Stimulated activated CD8-positive, alpha-beta memory T cell treated with anti-CD3 and anti-CD28 coated beads, Interleukin-7, amount 100 ng/mL, for 4 hours (primary cell): ENCODE measurements around the gene BMP2.

Experiments
- DNase-seq, 2 donors: peaks; one replicate each; pipeline ENCODE4 v3.0.0-alpha.2; 2020; ENCODE audit warnings: low read depth in 2 of 2

The BMP2 gene

DNA sequence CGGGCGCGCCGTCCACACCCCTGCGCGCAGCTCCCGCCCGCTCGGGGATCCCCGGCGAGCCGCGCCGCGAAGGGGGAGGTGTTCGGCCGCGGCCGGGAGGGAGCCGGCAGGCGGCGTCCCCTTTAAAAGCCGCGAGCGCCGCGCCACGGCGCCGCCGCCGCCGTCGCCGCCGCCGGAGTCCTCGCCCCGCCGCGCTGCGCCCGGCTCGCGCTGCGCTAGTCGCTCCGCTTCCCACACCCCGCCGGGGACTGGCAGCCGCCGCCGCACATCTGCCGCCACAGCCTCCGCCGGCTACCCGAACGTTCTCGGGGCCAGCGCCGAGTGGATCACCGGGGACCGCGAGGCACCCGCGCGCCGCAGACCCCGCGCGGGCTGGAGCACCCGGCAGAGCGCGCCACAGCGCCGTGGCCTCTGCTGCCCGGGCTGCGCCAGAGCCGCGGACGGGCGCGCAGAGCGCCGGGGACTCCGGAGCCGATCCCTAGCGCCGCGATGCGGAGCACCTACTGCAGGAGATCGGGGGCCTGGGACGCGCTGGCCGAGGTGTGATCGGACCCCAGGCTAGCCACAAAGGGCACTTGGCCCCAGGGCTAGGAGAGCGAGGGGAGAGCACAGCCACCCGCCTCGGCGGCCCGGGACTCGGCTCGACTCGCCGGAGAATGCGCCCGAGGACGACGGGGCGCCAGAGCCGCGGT lies at the start of gene BMP2:
BMP2 (plus strand) TSS at position 151 of the 692 bp plus-strand sequence. CDS start 2,441 bp downstream, outside the sequence.
- no peak for DNase-seq

DNA sequence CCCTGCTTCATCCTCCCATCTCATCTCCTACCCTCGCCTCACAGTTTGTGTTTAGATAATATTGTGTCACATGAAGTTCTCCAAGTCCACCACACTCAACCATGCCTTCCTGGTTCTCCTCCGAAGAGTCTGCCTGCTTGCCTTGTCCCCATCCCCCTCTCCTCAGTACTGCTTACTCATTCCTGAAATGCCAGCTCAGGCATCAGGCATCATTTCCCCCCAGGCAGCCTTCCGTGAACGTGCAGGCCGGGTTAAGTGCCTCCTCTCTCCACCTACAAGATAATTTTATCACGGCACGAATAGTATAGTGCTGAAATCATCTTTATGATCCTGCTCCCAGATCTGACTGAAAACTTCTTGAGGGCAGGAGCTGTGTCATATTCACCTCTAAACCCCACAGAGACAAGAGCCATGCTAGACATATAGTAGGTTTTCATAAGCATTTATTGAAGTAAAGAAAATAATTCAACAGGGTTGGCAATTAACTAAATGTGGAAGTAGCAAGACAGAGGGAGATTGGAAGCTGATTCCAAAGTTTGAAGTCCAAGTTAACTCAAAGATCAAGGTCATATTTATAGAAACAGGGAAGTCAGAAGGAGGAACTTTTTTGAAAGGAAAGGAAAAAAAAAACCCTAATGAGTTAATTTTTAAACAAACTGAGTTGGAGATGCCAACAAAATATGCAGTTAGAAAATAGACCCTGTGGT lies 48.7 kb upstream of the BMP2 start:
- DNase-seq, result no peak

DNA sequence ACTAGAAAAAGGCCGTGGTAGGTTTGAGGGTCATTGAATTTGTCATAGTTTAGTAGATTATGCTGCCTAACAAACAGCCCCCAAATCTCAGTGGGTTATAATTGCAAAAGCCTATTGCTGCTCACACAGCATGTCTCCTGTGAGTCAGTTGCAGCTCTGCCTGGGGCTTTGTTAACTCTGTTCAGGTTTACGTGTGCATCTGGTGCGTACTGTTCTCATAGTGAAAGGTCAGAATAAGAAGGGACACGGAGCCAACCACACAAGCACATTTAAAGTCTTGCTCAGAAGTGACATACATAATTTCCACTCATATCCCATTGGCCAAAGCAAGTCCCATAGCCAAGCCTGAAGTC lies 48.1 kb upstream of the BMP2 start:
- DNase-seq, result no peak

DNA sequence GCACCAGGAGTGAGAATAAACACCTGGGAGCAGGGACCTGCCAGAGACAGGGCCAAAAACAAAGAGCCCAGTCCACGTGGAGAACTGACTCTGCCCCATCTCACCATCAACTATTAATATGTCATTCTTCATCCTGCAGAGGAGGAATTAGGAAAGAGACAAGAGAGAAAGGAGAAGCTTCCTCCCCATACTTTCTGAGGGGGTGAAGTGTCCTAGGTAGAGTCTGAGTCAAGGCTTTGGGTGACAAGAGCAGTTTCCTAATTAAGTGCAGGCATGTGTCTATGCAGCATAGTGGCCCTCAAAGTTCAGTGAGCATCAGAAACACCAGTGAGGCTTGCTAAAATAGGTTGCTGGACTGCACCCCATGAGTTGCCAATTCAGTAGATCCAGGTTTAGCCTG lies 40.7 kb upstream of the BMP2 start:
- DNase-seq, result no peak

DNA sequence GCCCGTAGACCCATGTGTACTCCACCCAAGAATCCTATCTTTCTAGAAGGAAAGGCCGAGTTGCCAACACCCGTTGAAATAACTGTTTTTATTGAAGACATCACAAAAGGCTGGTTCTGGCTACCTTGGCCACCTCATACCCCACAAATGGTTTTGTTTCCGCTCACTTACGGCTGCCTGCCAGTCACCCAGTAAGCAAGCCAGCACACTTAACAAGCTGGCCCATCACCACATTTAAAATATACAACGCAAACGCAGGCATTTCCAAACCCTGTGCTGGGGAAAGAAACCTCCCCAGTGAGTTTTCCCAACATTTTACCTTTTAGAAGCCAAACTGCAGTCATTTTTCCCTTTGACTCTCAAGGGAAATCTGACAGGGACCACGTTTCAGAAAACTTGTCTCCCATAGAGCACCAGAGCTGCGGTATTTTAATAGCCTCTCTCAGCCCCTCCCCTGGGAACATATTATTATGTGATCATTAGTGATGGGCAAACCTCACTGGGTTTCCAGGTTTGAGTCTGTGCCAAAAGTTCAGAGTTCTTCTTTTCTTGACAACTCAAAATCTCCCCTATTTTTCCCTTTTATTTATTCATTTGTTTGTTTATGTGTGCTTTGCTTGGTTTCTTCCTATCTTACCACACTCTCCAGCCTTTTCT lies 36.7 kb upstream of the BMP2 start:
- no peak for DNase-seq

DNA sequence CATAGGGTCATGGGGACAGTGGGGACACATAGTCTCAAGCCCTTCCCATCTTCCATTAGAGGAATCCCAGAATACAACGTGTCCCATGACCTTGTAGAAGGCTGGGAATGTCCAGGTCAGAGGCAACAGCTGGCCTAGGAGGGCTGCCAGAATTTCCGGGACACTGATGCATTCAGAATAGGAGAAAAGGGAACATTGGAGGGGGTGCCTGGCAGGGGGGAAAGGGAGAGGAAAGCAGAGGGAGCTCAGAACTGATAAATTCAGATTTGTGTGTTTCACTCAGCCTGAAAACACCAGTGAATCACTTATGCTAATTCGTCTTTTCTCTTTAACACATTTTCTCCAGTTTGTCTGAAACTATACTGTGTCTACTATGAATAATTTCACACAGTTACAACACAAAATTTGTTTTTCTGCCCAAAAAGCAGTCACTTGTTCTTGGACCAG lies 35.5 kb upstream of the BMP2 start:
- DNase-seq, result no peak

DNA sequence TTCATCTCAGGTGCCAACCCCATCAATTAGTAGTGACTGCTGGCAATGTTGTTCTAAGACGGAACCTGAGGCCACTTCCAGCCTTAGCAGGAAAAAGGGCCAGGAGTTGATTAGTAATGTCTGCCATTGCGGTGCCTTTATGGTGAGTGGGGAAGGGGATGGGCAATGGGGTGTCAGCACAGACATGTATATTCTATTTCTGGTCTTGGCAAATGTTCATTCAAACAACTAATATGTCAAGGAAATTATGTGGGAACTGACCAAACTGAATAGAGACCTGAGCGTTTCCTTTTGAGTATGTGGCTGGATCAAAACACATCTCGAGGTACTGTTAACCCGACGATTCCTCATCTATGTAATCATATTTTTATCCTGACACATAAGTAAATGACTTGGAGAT lies 34.6 kb upstream of the BMP2 start:
- DNase-seq, result no peak

DNA sequence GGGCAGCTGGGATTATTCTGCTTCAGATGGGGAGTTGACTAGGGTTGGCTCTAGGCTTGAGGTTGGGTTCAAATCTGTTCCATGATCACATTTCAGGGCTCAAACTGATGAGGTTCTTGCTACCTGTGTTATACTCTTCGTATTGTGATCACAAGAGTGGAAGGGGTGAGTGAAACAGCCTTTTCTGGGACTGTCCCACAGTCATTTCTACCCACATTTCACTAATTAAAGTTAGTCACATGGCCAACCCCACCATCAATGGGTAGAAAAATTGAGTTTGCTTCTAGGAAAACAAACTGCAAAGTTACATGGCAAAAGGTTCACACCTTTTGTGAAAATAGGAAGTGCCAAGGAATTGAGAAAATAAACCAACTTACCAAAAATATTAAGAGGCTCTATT lies 33.5 kb upstream of the BMP2 start:
- no peak for DNase-seq

DNA sequence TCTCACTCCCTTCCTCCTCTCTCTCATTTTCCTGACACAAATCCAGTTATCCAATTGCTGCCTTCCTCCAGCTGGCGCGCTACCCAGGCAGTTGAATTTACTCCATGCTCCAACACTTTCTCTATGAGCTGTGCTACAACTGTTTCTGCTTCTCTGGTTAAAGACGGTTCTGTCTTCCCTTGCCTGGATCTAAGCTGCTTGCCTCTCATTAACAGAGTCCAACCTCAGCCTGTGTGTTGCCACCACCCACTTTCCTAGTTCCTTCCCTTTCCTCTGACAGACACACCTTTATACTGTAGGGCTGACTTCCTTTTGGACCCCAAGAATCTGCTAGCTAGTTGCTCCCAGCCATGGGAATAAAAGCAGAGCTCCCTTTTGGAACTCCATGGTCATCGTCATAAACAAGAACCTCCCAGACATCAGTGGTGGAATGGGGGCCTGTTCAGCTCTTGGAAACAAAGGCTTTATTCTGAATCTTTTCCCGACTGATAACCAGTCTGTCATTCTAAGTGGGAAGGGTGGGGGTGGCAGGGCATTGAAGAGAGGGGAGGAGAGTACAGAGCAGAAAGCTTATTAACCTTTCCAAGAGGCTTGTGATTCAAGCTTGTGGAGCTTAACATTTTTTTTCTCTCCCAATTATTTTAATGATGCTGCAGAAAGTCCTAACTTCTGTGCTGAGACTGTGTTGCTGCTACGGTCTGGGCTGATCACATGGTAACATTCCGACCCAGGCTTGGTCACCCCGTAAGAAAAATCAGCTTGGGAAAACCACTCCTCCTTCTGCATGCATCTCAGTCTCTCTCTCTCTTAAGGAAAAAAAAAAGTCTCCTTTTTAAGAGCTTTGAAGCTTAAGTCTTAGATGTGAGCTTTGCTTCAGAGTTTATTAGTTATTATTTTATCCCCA lies 31.3 kb upstream of the BMP2 start:
- DNase-seq, result no peak

DNA sequence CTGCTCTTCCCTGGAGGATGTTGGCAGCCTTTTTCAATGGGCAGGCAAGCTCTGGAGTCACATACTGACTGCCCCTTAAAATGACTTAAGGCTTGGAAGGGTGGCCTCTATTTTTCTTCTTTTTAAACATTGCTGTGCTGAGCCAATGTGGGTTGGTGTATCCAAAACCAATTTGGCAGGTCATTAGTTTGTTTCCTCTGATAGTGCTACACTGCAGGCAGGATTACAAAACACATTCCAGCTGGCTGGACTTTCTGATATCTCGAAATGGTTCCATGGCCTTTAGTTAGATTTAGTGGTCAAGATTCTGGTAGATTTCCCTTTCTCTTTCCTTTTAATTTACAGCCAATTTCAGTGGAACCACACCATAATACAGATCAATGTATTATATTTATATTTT lies 28.1 kb upstream of the BMP2 start:
- DNase-seq, result no peak

DNA sequence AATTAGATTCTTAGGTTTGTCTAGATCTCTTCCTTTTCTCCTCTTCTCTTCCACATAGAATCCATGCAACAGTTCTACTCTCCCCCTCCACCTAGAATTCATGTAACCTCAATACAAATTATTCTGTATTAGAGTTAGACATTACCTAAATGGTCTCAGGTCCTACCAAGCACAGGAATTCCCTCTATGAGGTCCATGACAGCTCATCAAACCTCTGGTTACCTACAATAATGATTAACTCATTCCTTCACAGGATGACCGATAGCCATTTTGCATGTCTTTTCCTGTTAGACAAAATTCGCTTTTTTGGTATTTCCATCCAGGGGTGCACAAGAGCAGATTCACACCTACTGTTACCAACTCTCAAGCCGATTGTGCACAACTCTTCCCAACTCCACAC lies 27.4 kb upstream of the BMP2 start:
- DNase-seq, result no peak

DNA sequence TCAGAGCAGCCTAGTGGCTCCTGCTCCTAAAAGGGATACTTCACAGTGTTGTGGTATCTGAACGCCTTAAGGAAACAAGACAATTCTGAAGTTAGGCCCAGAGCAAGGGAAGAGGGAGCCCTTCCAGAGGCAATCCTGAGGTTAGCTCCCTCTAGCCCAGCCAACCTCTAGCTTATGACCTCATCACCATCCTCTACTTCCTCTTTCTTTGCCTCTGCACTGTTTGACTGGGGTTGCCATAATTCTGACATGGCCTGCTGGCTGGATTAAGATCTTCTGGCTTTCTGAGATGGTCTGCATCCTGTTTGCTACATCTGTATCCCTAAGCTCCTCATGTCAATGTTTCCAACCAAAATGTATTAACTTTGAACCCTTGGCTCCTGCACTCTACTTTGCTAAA lies 23.3 kb upstream of the BMP2 start:
- no peak for DNase-seq

DNA sequence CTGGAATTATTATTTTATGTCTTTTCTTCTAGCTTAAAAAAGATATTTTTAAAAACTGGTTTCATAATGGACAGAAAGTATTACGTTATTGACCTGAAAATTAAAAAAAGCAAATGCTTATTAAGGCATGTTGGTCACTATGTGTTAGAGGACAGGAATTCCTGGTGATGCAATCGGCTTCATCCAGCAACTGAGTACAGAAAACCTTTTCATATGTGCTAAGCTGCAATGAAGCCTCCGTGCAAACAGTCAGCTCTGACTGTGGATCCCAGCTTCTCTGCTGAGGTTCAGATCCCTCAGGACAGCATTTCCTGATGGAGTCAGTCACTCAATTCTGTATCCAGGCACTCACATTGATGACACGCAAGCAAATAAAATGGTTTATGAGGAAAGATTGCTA lies 22.7 kb upstream of the BMP2 start:
- DNase-seq, result no peak

DNA sequence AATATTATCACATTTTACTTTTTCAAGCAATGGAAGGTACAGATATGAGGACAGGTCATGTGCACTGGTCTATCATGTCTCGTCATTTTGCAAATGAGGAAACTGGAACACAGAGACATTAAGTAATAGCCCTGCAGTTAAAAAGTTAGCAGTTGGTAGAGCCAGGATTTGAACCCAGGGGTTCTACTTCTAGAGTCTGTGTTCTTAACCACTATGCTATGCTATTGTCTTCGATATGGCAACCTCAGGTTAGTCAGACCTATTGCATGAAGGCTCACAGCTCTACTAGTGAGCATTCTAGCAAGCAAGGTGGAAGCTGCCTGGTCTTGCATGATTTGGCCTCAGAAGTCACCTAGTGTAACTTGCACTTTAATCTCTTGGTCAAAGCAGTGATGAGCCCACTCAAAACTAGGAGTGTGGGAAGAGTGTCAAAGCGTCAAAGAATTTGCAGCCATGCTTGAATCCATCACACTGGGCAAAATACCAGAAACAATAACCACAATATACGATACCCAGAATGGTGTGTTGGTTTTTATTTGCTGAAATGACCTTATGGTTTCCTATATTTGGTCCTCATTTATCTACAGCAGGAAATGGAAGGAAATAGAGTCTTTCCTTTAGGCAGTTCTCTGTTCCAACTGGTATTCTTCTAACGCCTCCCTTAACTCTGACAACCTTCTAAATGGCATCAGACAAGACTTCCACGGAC lies 20.4 kb upstream of the BMP2 start:
- no peak for DNase-seq

DNA sequence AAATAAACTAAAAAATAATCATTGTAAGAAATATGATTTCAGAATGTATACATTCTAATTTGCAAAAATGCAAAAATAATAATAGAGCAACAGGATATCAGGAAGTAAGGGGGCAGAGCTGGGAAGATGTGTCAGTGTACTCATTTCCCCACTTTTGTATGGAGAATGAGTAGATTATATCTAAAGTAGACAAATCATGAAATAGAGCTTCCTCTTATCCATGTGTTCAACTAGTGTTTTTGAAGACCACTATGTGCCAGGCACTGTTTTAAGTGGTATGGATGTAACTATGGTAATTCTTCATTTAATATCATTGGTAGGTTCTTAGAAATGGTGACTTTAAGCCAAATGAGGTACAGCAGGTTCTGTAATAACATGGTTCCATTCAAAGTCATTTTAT lies 17.0 kb upstream of the BMP2 start:
- DNase-seq, result no peak

DNA sequence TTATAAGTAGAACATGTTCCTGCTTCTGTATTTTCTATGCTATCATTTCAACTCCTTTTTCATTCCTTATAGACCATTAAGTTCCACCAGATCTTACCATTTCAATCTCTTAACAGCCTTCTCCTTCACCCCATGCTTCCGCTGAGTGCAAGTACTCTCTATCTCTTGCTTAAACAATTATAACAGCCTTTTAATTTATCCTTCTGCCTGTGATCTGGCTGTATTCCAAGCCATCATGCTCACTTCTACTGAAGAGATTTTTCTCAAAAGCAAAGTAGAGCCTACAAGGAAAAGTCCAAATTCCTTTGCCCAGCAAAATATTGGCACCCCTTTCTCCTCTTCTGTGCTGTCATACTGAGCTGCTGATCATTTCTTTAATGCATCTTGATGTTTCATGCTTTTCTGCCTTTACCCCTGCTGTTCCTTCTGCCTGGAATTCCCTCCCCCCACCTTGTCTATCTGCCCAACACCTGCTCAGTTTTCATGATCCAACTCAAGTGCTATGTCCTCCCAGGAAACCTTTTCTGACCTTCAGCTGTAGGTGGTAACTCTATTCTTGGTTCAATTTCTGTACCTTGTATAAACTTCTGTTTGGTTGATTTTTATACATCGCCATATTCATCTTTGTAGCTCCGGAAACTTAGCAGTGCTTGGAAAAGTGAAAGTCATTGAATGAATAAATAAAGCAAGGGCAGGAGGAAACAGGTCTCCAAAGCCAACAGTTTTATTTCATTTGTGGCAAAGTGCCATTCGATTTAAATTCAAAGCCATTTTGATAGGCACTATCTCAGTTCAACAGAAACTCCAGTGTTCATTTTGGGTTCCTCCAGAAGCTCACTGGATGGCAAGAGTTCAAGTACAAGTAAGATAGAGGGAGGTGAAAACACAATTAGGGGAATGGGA lies 10.5 kb upstream of the BMP2 start:
- no peak for DNase-seq

DNA sequence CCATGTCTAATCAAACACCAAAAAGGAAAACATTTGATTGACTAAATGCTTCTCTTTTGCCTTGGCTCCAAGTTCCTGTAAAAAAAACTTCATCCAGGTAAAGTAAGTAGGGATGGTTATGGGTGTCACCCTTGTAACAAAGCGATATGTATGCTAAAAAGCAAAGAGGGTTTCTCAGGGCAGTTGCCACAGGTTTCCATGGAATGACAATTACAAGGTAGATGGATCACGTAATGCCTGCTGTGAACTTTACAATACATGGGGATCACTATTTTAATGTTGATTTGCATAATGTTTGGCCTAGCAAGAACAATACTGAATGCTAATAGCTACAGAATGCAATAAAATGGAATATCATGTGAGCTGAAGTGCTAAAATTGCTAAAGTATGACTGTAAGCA lies 2.9 kb upstream of the BMP2 start:
- DNase-seq, result no peak

DNA sequence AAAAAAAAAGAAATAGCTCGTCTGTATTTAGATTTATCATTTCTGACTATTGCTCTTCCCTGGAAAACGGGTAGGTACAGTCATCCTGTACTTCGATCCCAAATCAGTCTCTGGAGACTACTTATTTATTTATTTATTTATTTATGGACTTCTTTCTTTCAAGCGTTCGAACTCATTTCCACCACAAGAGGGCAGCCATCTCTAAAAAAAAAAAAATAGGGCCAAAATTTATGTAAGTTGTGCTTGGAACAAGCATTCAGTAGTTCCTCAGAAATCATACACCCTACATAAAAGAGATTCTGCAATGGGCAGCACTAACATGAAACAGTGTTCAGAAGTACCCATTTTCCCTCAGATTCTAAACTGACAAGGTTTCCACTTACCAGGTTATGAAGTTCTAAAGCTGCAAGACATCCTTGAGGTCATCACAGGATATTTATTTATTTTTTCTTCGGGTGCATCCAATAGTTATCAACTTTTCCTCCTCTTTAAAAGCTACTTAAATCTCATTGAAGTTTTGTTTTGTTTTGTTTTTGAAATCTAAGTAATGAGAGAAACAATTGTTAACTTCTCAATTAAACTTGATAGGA lies 1.9 kb upstream of the BMP2 start:
- no peak for DNase-seq

DNA sequence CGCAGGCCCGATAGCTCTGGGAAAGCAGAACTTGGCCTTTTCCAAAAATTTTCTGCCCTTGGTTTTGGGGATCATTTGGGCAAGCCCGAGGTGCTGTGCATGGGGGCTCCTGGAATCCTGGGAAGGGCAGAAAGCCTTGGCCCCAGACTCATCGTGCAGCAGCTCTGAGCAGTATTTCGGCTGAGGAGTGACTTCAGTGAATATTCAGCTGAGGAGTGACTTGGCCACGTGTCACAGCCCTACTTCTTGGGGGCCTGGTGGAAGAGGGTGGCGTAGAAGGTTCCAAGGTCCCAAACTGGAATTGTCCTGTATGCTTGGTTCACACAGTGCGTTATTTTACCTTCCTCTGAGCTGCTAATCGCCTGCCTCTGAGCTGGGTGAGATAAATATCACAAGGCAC lies 1.1 kb upstream of the BMP2 start:
- no peak for DNase-seq

DNA sequence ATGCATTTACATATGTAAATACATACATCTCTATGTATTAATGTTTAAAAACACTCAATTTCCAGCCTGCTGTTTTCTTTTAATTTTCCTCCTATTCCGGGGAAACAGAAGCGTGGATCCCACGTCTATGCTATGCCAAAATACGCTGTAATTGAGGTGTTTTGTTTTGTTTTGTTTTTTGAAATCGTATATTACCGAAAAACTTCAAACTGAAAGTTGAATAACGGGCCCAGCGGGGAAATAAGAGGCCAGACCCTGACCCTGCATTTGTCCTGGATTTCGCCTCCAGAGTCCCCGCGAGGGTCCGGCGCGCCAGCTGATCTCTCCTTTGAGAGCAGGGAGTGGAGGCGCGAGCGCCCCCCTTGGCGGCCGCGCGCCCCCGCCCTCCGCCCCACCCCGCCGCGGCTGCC lies 355 bp upstream of the BMP2 start:
- no peak for DNase-seq
